SK-N-SH (cell line): ENCODE results near the gene DOCK3.

ENCODE experiments used
- CTCF ChIP-seq: fragments of 200-600 bp; sonication (generic); IDR thresholded peaks from 2 replicates; pipeline ENCODE4 v1.6.1; 2017; ENCODE audit warnings: antibody characterized with exemption, mild to moderate bottlenecking, moderate library complexity
- EP300 ChIP-seq, 2 experiments: IDR thresholded peaks; 2 replicates each; pipeline versions ENCODE4 v1.4.0 to v1.6.1; 2012; ENCODE audit warnings: borderline replicate concordance in 1 of 2, low read depth in 1 of 2, low read length in 1 of 2
- FOXJ3 ChIP-seq: sonication (generic); formaldehyde crosslinking; IDR thresholded peaks from 2 replicates; pipeline ENCODE4 v1.5.1; 2020; ENCODE audit warnings: mild to moderate bottlenecking, missing genetic modification reagents
- GABPA ChIP-seq: IDR thresholded peaks from 2 replicates; pipeline ENCODE4 v1.4.0; 2012; ENCODE audit warnings: low read depth, mild to moderate bottlenecking
- MAX ChIP-seq: IDR thresholded peaks from 2 replicates; pipeline ENCODE4 v1.4.0; 2012; ENCODE audit warnings: low read depth
- PBX3 ChIP-seq: IDR thresholded peaks from 2 replicates; pipeline ENCODE4; 2012
- POLR2AphosphoS5 ChIP-seq: IDR thresholded peaks from 2 replicates; pipeline ENCODE4 v1.6.1; 2012; ENCODE audit warnings: low read depth, low read length
- REST ChIP-seq: IDR thresholded peaks from 2 replicates; pipeline ENCODE4 v1.6.1; 2012; ENCODE audit warnings: mild to moderate bottlenecking, low read depth, low read length, moderate library complexity
- TAF1 ChIP-seq: IDR thresholded peaks from 2 replicates; pipeline ENCODE4 v1.6.1; 2012; ENCODE audit warnings: low read depth, mild to moderate bottlenecking, low read length, moderate library complexity, borderline replicate concordance

- TF ChIP-seq CTCF = no peak
- no peak for TF ChIP-seq EP300 (IDR thresholded peaks at IDR 0.05; ENCODE audit: borderline replicate concordance in 1 of 2, low read depth in 1 of 2, low read length in 1 of 2)
- no peak for TF ChIP-seq FOXJ3 (CRISPR knock-in tag)
- no peak for TF ChIP-seq MAX
- TF ChIP-seq PBX3 = no peak
- TF ChIP-seq TAF1 = no peak
- no peak for TF ChIP-seq GABPA
- TF ChIP-seq REST = no peak
- TF ChIP-seq POLR2AphosphoS5 = no peak
Measured at GRCh38 chr3:50658416-50658815, 16.3 kb upstream of the DOCK3 start.
